Nephron (organoid): ENCODE data around the gene METRN.

Experiments used
- H3K27ac Mint-ChIP-seq, 3 experiments: 2 replicates each; pipeline ENCODE4 v1.8.0; 2020; ENCODE audit warnings: mixed read lengths in 3 of 3, mild to moderate bottlenecking in 2 of 3, moderate library complexity in 1 of 3
- H3K27me3 Mint-ChIP-seq: 2 replicates; pipeline ENCODE4 v1.8.0; 2021; ENCODE audit warnings: low read depth, mild to moderate bottlenecking, moderate library complexity, mixed read lengths
- H3K36me3 Mint-ChIP-seq: 2 replicates; pipeline ENCODE4 v1.8.0; 2020; ENCODE audit warnings: low read depth, mixed read lengths
- H3K4me1 Mint-ChIP-seq: 2 replicates; pipeline ENCODE4 v1.8.0; 2020; ENCODE audit warnings: mixed read lengths
- H3K4me3 Mint-ChIP-seq, 3 experiments: 2 replicates each; pipeline ENCODE4 v1.8.0; 2020; ENCODE audit warnings: mild to moderate bottlenecking in 3 of 3, mixed read lengths in 3 of 3, moderate library complexity in 2 of 3
- H3K9me3 Mint-ChIP-seq: 2 replicates; pipeline ENCODE4 v1.8.0; 2020; ENCODE audit warnings: mixed read lengths
- CTCF ChIP-seq, 3 experiments: fragments of 200-600 bp; sonication (generic); IDR thresholded peaks; one replicate each; pipeline ENCODE4 v1.5.0; 2021; ENCODE audit warnings: antibody characterized with exemption in 3 of 3; ENCODE audit not compliant: unreplicated experiment in 3 of 3

The METRN gene

GRCh38 chr16:729768-730665, 15.1 kb downstream of the METRN start:
- Mint-ChIP-seq H3K27me3 (peaks cover 13% of the 10 kb centered on the region), H3K9me3 (no peaks in the 10 kb centered on the region), H3K4me1 (no peaks in the 10 kb centered on the region), H3K27ac (no peak overlapping the region), H3K36me3 (peaks cover 7% of the 10 kb centered on the region), H3K4me3 (peak overlapping the region in 1 of 3 experiments; percentile 30)
- TF ChIP-seq CTCF (IDR thresholded peaks at IDR 0.05; ENCODE audit: unreplicated experiment in 3 of 3), result no peak

GRCh38 chr16:730666-731509, 16.0 kb downstream of the METRN start:
- Mint-ChIP-seq H3K9me3 (no peaks in the 10 kb centered on the region), H3K36me3 (peaks cover 15% of the 10 kb centered on the region), H3K4me3 (no peak overlapping the region), H3K27me3 (peaks cover 12% of the 10 kb centered on the region), H3K27ac (no peak overlapping the region), H3K4me1 (no peaks in the 10 kb centered on the region)
- TF ChIP-seq CTCF (IDR thresholded peaks at IDR 0.05; ENCODE audit: unreplicated experiment in 3 of 3), result no peak

GRCh38 chr16:732332-732731, 17.4 kb downstream of the METRN start:
- Mint-ChIP-seq H3K36me3 (peaks cover 17% of the 10 kb centered on the region), H3K27me3 (peaks cover 4% of the 10 kb centered on the region), H3K9me3 (no peaks in the 10 kb centered on the region), H3K4me1 (no peaks in the 10 kb centered on the region), H3K27ac (no peak overlapping the region), H3K4me3 (no peak overlapping the region)
- no peak for TF ChIP-seq CTCF (IDR thresholded peaks at IDR 0.05; ENCODE audit: unreplicated experiment in 3 of 3)

GRCh38 chr16:732936-733335, 18.0 kb downstream of the METRN start:
- peaks cover 20% of the 10 kb centered on the region for H3K36me3 Mint-ChIP-seq
- H3K9me3 Mint-ChIP-seq, result no peaks in the 10 kb centered on the region
- no peak overlapping the region for H3K4me3 Mint-ChIP-seq
- H3K4me1 Mint-ChIP-seq, result no peaks in the 10 kb centered on the region
- H3K27me3 Mint-ChIP-seq, result peaks cover 4% of the 10 kb centered on the region
- no peak overlapping the region for H3K27ac Mint-ChIP-seq
- TF ChIP-seq CTCF (IDR thresholded peaks at IDR 0.05; ENCODE audit: unreplicated experiment in 3 of 3), result no peak

DNA sequence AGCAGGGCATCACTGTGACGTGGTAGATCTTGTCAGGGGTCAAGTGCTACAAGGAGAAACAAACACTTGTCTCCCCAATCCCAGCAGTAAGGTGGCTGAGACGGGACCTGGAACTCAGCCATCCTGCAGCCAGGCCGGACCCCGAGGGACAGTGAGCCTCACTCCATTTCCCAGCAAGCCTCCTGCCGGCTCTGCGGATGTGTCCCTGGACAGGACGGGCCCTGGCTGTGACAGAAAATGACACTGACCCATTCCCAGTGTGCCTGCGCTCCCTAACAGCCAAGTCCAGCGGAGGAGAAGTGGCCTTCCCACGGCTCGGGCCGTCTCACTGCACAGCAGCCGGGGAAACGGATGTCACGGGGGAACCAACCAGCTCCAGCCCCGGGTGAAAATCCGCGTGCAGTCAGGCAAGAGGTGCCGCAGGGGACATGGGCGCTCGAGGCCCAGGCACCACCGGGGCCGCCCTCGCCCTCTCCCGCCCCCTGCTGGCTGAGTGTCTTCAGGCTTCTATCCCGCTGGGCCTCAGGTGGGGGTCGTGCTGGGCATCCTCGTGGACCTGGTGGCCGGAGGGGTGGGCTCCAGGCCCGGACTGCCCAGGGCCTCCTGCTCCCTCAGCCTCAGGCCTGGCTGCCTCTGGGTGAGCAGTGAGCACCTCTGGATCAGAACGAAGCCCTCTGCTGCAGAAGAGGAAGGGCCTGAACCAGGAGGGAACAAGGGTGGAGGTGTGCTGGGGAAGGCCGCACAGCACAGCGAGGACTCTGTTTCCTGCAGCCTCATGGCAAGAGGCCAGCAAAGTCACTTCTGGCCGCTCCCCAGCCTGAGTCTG, 18.7 kb downstream of the METRN start:
- Mint-ChIP-seq H3K4me1 (no peaks in the 10 kb centered on the region), H3K36me3 (peaks cover 20% of the 10 kb centered on the region), H3K27ac (no peak overlapping the region), H3K9me3 (no peaks in the 10 kb centered on the region), H3K4me3 (no peak overlapping the region), H3K27me3 (peaks cover 4% of the 10 kb centered on the region)
- peak in 1 of 3 experiments; percentile 14 for TF ChIP-seq CTCF (IDR thresholded peaks at IDR 0.05; ENCODE audit: unreplicated experiment in 3 of 3)
